GM18907 (cell line): ENCODE measurements around the gene RNF144A.
A peak's percentile ranks its signal among the peaks of the same experiment; 100 is the strongest.
"Not testable (repeated sequence)": the region's sequence is repeated elsewhere in the genome, so short reads cannot be mapped to it uniquely, and the experiment has no call there.

Experiments used
- ATAC-seq: cut with Tn5 transposase; IDR thresholded peaks from one replicate; pipeline ENCODE4 v1.9.1; 2021; ENCODE audit warnings: mild to moderate bottlenecking, moderate library complexity; ENCODE audit not compliant: unreplicated experiment

RNF144A gene

GRCh38 chr2:6995391-6996097 lies 78.3 kb downstream of the RNF144A start:
- no peak for ATAC-seq

- ATAC-seq, result peak; percentile 86
Observed at GRCh38 chr2:6999211-6999877, 82.1 kb downstream of the RNF144A start.

DNA sequence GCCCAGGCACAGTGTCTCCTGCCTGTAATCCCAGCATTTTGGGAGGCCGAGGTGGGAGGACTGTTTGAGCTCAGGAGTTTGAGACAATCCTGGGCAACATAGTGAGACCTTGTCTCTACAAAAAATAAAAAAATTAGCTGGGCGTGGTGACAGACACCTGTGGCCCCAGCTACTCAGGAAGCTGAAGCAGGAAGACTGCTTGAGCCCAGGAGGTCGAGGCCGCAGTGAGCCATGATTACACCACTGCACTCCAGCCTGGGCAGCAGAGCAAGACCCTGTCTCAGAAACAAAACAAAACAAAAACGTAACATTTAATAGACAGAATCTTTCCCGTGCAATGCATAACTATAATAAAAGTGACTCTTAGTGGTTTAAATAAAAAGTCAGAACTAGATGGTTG lies 84.2 kb downstream of the RNF144A start:
- ATAC-seq, result not testable (repeated sequence)

- ATAC-seq, result no peak
Observed at GRCh38 chr2:7003895-7004294, 86.7 kb downstream of the RNF144A start.

GRCh38 chr2:7004636-7005035 lies 87.4 kb downstream of the RNF144A start:
- ATAC-seq, result no peak

DNA sequence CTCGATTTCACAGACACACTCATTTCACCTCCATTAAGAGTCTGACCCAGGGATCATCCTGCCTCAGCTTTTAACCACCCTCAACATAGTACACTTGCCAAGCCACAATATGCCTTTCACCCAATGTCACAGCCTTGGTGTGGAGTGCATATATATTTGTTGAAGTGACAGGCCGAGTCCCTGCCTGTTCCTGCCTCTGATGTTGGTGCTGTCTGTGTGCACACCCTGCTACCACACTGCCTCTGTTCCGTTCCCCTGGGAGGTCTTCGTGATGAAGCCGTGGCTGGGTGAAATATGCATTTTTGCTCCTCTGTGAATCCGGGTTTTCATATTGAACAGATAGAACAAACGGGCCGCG lies 90.3 kb downstream of the RNF144A start:
- peak; percentile 48 for ATAC-seq

DNA sequence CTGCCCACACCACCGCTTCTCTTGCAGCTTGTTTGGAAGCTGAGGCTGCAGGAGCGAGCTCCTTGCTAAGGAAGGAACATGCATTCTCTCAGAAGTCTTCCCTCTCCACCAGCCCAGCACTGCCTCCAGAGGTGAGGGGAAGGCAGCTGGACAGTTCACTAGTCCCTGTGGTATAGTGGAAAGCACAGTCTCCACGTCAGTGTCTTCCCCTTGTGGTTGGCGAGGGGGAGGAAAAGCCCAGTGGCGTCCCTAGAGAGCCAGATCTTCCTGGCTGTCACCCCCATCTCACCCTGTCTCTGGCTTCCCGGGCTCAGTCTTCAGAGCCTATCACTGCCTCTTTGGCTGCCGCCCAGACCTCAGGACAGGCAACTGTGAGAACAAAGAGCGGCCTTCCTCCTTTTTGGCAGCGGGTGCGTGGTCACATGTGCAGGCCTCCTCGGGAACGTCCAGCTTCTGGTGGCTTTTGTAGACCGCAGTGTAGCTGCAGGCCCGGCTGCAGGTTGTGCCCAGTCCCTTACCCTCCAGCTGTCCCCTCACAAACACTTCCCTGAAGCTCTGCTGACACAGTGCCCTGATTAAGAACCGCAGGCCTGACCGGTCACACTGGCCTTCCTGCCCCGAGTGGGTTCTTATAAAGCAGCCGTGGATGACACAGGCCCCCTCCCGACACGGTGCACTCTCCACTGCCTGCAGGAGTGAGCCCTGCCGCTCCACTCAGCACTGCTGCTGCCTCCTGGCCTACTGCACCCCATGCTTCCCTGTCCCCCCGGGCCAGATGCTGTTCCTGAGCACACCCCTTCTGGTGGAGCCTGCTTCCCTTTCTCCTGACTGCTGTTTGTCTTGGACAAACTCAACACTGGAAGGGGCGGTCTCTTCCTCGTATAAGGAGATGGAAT lies 90.9 kb downstream of the RNF144A start:
- peak; percentile 67 for ATAC-seq

DNA sequence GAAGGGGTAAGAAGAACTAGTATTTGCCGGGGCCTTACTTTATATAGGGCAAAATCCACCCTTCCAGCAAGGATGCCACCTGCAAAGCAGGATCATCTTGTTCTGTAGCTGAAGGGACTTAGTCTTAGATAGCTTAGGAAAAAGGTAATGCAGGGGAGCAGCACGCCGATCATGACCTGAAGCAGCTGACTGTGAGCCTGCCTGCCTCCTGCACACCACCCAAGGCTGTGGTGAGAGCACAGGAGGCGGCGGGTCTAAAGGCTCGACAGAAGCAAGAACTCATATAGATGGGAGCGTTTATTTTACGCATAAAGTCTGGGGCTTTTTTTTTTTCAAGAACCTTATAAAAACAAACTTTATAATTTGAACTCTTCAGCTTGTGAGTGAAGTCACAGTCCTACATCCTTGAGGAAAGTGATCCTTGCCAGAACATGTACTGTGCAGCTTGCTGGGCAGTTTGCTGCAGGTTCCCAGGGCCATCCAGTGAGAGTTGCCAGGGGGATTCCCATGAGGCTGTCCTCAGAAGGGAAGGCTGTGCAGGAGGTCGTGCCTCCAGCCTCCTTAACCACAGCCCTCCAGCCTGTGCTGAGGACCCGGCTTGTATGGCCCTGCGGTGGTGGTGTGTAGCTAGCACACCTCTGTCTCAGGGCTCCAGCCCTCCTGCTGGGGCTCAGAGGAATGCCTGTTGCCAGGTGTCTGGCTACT lies 92.1 kb downstream of the RNF144A start:
- ATAC-seq, result no peak

- no peak for ATAC-seq
Observed at GRCh38 chr2:7010391-7011054, 93.3 kb downstream of the RNF144A start.

- no peak for ATAC-seq
Observed at GRCh38 chr2:7011356-7012083, 94.3 kb downstream of the RNF144A start.

- ATAC-seq, result no peak
Observed at GRCh38 chr2:7012141-7012764, 95.0 kb downstream of the RNF144A start.

GRCh38 chr2:7013471-7014160 lies 96.4 kb downstream of the RNF144A start:
- no peak for ATAC-seq

GRCh38 chr2:7014174-7014640 lies 97.0 kb downstream of the RNF144A start:
- ATAC-seq, result peak; percentile 50

GRCh38 chr2:7015007-7015950 lies 98.1 kb downstream of the RNF144A start:
- ATAC-seq, result no peak

DNA sequence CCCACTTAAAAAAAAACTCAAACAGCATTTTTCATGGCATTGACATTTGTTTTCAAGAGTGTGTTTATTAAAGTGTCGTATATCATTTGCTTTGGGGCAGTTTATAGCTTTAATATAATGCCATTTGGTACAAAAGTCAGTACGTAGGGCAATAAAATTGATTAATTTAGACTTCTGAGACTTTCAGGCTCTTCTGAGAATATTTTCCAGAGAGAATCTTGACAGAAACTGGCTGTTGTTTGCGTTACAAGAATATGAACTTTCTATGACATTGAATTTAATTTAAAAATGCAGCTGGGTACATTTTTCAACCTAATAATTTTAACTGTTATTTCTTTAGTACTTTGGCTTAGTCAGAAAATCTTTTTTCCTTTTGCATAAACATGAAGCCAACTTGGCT lies 98.9 kb downstream of the RNF144A start:
- ATAC-seq, result no peak

- ATAC-seq, result no peak
Observed at GRCh38 chr2:7016601-7017211, 99.5 kb downstream of the RNF144A start.

DNA sequence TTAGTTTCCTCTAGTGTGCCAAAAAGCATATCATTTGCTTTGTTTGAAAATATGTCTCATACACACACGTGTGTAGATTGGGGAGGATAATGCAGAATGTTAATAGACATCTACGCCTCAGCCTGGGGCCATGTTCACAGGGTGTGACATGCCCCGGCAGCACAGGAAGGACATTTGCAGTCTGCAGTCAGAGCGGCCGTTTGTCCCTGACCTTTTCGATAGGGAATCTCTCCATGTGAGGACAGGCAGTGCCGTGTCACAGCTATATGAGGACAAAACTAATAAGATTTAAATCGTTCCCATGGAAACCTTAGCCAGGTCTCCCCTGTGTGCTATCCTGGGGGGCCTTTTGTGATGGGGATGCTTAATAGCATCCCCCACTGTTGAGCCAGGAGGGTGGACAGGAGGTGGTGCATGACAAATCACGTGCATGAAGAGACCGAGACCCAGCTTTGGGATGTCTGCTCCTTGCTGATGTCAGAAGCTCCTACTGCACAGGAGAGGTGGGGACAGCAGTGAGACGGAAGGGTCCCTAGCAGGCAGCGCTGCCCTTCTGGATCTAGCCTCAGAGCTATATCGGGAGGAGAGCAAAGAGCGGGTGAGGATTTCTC lies 100.6 kb downstream of the RNF144A start:
- no peak for ATAC-seq
